H9 (cell line): ENCODE data around the gene YLPM1. TPM values are rescaled to one million over a fixed set of nuclear protein-coding genes. Genes with fewer than 3 reads are reported as not detected.
A peak's percentile ranks its signal among the peaks of the same experiment; 100 is the strongest.

Experiments used
- DNase-seq: peaks from one replicate; pipeline ENCODE4 v3.0.0-alpha.2; 2017
- H2AFZ ChIP-seq: one replicate; pipeline ENCODE4 v1.6.1; 2013; ENCODE audit warnings: mild to moderate bottlenecking, low read length, control low read depth, moderate library complexity
- H2AK5ac ChIP-seq: 2 replicates; pipeline ENCODE4 v1.6.1; 2013; ENCODE audit warnings: low read length, control low read depth, mixed read lengths; ENCODE audit not compliant: insufficient read length
- H2BK120ac ChIP-seq: one replicate; pipeline ENCODE4 v1.6.1; 2013; ENCODE audit warnings: low read depth, mild to moderate bottlenecking, low read length, control low read depth, inconsistent platforms; ENCODE audit not compliant: poor library complexity, severe bottlenecking
- H2BK12ac ChIP-seq: 2 replicates; pipeline ENCODE4 v1.6.1; 2013; ENCODE audit warnings: low read length, control low read depth, mixed read lengths, low read depth; ENCODE audit not compliant: insufficient read length
- H2BK15ac ChIP-seq: 2 replicates; pipeline ENCODE4 v1.6.1; 2013; ENCODE audit warnings: low read depth, low read length, control low read depth
- H2BK20ac ChIP-seq: one replicate; pipeline ENCODE4 v1.6.1; 2013; ENCODE audit warnings: low read depth, mild to moderate bottlenecking, low read length, control low read depth, inconsistent platforms; ENCODE audit not compliant: poor library complexity, severe bottlenecking
- H2BK5ac ChIP-seq: 2 replicates; pipeline ENCODE4 v1.6.1; 2013; ENCODE audit warnings: low read length, control low read depth, mixed read lengths; ENCODE audit not compliant: insufficient read length
- H3K14ac ChIP-seq: 2 replicates; pipeline ENCODE4 v1.6.1; 2013; ENCODE audit warnings: low read length, control low read depth; ENCODE audit not compliant: insufficient read depth
- H3K18ac ChIP-seq: 2 replicates; pipeline ENCODE4 v1.6.1; 2013; ENCODE audit warnings: low read depth, mild to moderate bottlenecking, mixed read lengths, low read length, control low read depth; ENCODE audit not compliant: insufficient read length
- H3K23ac ChIP-seq: 2 replicates; pipeline ENCODE4 v1.6.1; 2013; ENCODE audit warnings: low read length, control low read depth, mixed read lengths, low read depth; ENCODE audit not compliant: insufficient read length
- H3K23me2 ChIP-seq: 2 replicates; pipeline ENCODE4 v1.6.1; 2013; ENCODE audit warnings: low read depth, mild to moderate bottlenecking, mixed read lengths, low read length, control low read depth; ENCODE audit not compliant: insufficient read length, poor library complexity, severe bottlenecking
- H3K27ac ChIP-seq: 2 replicates; pipeline ENCODE4 v1.5.1; 2013; ENCODE audit warnings: low read length, control low read depth, mixed read lengths, low read depth; ENCODE audit not compliant: insufficient read length
- H3K27me3 ChIP-seq: 2 replicates; pipeline ENCODE4 v1.6.1; 2013; ENCODE audit warnings: low read length, control low read depth, inconsistent platforms; ENCODE audit not compliant: insufficient read depth
- H3K4ac ChIP-seq: 2 replicates; pipeline ENCODE4 v1.6.1; 2013; ENCODE audit warnings: low read depth, mild to moderate bottlenecking, control low read depth, inconsistent platforms, low read length, moderate library complexity
- H3K4me1 ChIP-seq: 2 replicates; pipeline ENCODE4 v1.6.1; 2013; ENCODE audit warnings: low read length, control low read depth, inconsistent platforms; ENCODE audit not compliant: insufficient read depth
- H3K4me2 ChIP-seq: 2 replicates; pipeline ENCODE4 v1.6.1; 2013; ENCODE audit warnings: low read length, control low read depth, mixed read lengths; ENCODE audit not compliant: insufficient read length, insufficient read depth
- H3K56ac ChIP-seq: 2 replicates; pipeline ENCODE4 v1.6.1; 2013; ENCODE audit warnings: low read depth, mild to moderate bottlenecking, mixed read lengths, low read length, control low read depth; ENCODE audit not compliant: insufficient read length
- H3K79me1 ChIP-seq: 2 replicates; pipeline ENCODE4 v1.6.1; 2013; ENCODE audit warnings: low read depth, mild to moderate bottlenecking, moderate library complexity, low read length, control low read depth, inconsistent platforms; ENCODE audit not compliant: insufficient read depth, poor library complexity, severe bottlenecking
- H3K79me2 ChIP-seq: 2 replicates; pipeline ENCODE4 v1.6.1; 2013; ENCODE audit warnings: low read length, control low read depth, inconsistent platforms; ENCODE audit not compliant: insufficient read depth
- H3K9ac ChIP-seq: 2 replicates; pipeline ENCODE4 v1.6.1; 2013; ENCODE audit warnings: low read length, control low read depth, mixed read lengths; ENCODE audit not compliant: insufficient read length; ENCODE audit errors: extremely low read depth
- H3K9me3 ChIP-seq: one replicate; pipeline ENCODE4 v1.6.1; 2013; ENCODE audit warnings: low read depth, low read length, inconsistent platforms; ENCODE audit not compliant: control insufficient read depth
- H3T11ph ChIP-seq: one replicate; pipeline ENCODE4 v1.6.1; 2013; ENCODE audit warnings: mild to moderate bottlenecking, low read length, control low read depth, inconsistent platforms
- H4K20me1 ChIP-seq: one replicate; pipeline ENCODE4 v1.6.1; 2013; ENCODE audit not compliant: control insufficient read depth, insufficient read length, insufficient read depth
- H4K5ac ChIP-seq: 2 replicates; pipeline ENCODE4 v1.6.1; 2013; ENCODE audit warnings: low read depth, mild to moderate bottlenecking, mixed read lengths, low read length, control low read depth; ENCODE audit not compliant: insufficient read length
- H4K8ac ChIP-seq: replicated peaks from 2 replicates; pipeline ENCODE4 v1.6.1; 2013; ENCODE audit warnings: low read length, control low read depth, mixed read lengths, low read depth; ENCODE audit not compliant: insufficient read length
- H4K91ac ChIP-seq: 2 replicates; pipeline ENCODE4 v1.6.1; 2013; ENCODE audit warnings: low read depth, mild to moderate bottlenecking, moderate library complexity, mixed read lengths, low read length, control low read depth; ENCODE audit not compliant: insufficient read length
- H3K27ac Mint-ChIP-seq, 3 experiments: 2 replicates in 2 of 3; 3 replicates in 1 of 3; pipeline ENCODE4 v1.8.0; 2020 to 2021; ENCODE audit warnings: mixed read lengths in 3 of 3, mild to moderate bottlenecking in 1 of 3, moderate library complexity in 1 of 3
- H3K27me3 Mint-ChIP-seq: 2 replicates; pipeline ENCODE4 v1.8.0; 2021; ENCODE audit warnings: low read depth, mild to moderate bottlenecking, moderate library complexity, mixed read lengths
- H3K36me3 Mint-ChIP-seq, 3 experiments: 2 replicates in 2 of 3; 3 replicates in 1 of 3; pipeline ENCODE4 v1.8.0; 2020 to 2021; ENCODE audit warnings: low read depth in 3 of 3, mixed read lengths in 3 of 3; ENCODE audit not compliant: insufficient read depth in 1 of 3
- H3K4me1 Mint-ChIP-seq, 2 experiments: 2 replicates each; pipeline ENCODE4 v1.8.0; 2020; ENCODE audit warnings: mixed read lengths in 2 of 2
- H3K4me3 Mint-ChIP-seq, 2 experiments: 2 replicates in 1 of 2; 3 replicates in 1 of 2; pipeline ENCODE4 v1.8.0; 2020 to 2021; ENCODE audit warnings: mild to moderate bottlenecking in 2 of 2, mixed read lengths in 2 of 2, moderate library complexity in 1 of 2
- H3K9me3 Mint-ChIP-seq, 2 experiments: 2 replicates in 1 of 2; 3 replicates in 1 of 2; pipeline ENCODE4 v1.8.0; 2020; ENCODE audit warnings: mild to moderate bottlenecking in 2 of 2, mixed read lengths in 2 of 2, moderate library complexity in 1 of 2
- CTCF ChIP-seq: fragments of 200-600 bp; sonication (generic); conservative IDR thresholded peaks from 3 replicates; pipeline ENCODE4 v1.8.0; 2021; ENCODE audit warnings: antibody characterized with exemption, mild to moderate bottlenecking
- WGBS: extraction: QIAGEN DNeasy Blood & Tissue Kit; methylation state at CpG from one replicate; pipeline ENCODE4 v1.1.7; 2013; ENCODE audit warnings: missing lambda C conversion rate, low lambda C conversion rate, mixed read lengths; ENCODE audit not compliant: insufficient read length; ENCODE audit errors: extremely low coverage; 5-methylcytosine and 5-hydroxymethylcytosine counted together
- total RNA-seq: library from RNA; stranded (reverse); gene quantifications from 2 replicates; pipeline ENCODE4 v1.2.1, GENCODE V29; 2021

YLPM1 gene
- total RNA-seq, 1 experiment from 2014 or later, result 82.2 TPM

GRCh38 chr14:74881431-74882102 is 118.5 kb downstream of the YLPM1 start, which contains the start of gene DLST:
TSS of gene DLST (plus strand) at chr14:74881916. CDS start at chr14:74881954, 38 bp downstream.
- DNase-seq, result peak; percentile 90
- H3K9me3 ChIP-seq, result no peaks in the 10 kb centered on the region
- peak within 1 kb of the TSS; percentile 90 to 97 (median 95) for H3K27ac Mint-ChIP-seq

More at GRCh38 chr14:74881431-74882102, 118.5 kb downstream of the YLPM1 start, which contains the start of gene DLST:
- Histone ChIP-seq H3K4me2 (peak within 1 kb of the TSS; percentile 100), H2AFZ (no peak within 1 kb of the TSS), H3K23me2 (peaks cover 11% of the 10 kb centered on the region), H4K8ac (no peak within 1 kb of the TSS), H4K20me1 (no peaks in the 10 kb centered on the region), H3K27me3 (no peaks in the 10 kb centered on the region), H4K5ac (no peak within 1 kb of the TSS), H3K18ac (no peak within 1 kb of the TSS), H2BK5ac (no peak within 1 kb of the TSS), H3K79me1 (peaks cover 20% of the 10 kb centered on the region), H3T11ph (no peak within 1 kb of the TSS), H4K91ac (no peak within 1 kb of the TSS), H3K27ac (no peak within 1 kb of the TSS), H3K56ac (no peak within 1 kb of the TSS), H2BK12ac (no peak within 1 kb of the TSS), H3K14ac (peak within 1 kb of the TSS; percentile 21; the same call in 1 of the 2 replicates), H3K4ac (no peak within 1 kb of the TSS), H2BK15ac (no peak within 1 kb of the TSS), H3K4me1 (peaks cover 24% of the 10 kb centered on the region), H2BK120ac (no peak within 1 kb of the TSS), H3K23ac (no peak within 1 kb of the TSS), H3K9ac (peak within 1 kb of the TSS; percentile 93), H2AK5ac (no peak within 1 kb of the TSS), H2BK20ac (no peak within 1 kb of the TSS), H3K79me2 (peaks cover 23% of the 10 kb centered on the region; the same call in 1 of the 2 replicates)
- no CpG with 5 or more reads among the region's 53 CpGs for WGBS
- Mint-ChIP-seq H3K36me3 (peaks cover 3 to 13% (median 6%) of the 10 kb centered on the region in 3 experiments; a peak in 6 of 7 replicates), H3K4me3 (peak within 1 kb of the TSS; percentile 94 to 98), H3K4me1 (peaks cover 52 to 58% of the 10 kb centered on the region in 2 experiments), H3K27me3 (no peaks in the 10 kb centered on the region), H3K9me3 (no peaks in the 10 kb centered on the region; a peak in 1 of 5 replicates)
- no peak for TF ChIP-seq CTCF
